K562 (cell line): ENCODE results near the gene POLE2. TPM values are rescaled to one million over a fixed set of nuclear protein-coding genes. Genes with fewer than 3 reads are reported as not detected.

Experiments used
- IFI16 ChIP-seq: fragments of 250-450 bp; sonication (Bioruptor Pico); IDR thresholded peaks from 2 replicates; pipeline ENCODE4 v2.1.2; 2022; ENCODE audit warnings: mild to moderate bottlenecking, inconsistent platforms
- KAT7 ChIP-seq: sonication (generic); formaldehyde crosslinking; IDR thresholded peaks from 2 replicates; pipeline ENCODE4 v1.8.0; 2022; ENCODE audit warnings: missing genetic modification reagents, mild to moderate bottlenecking, borderline replicate concordance
- NR3C1 ChIP-seq: sonication (generic); formaldehyde crosslinking; IDR thresholded peaks from 2 replicates; pipeline ENCODE4 v1.8.1; 2022; ENCODE audit warnings: missing genetic modification reagents
- ZBTB5 ChIP-seq: fragments of 450-650 bp; IDR thresholded peaks from 2 replicates; pipeline ENCODE4 v1.6.1; 2017; ENCODE audit warnings: antibody characterized with exemption
- ZKSCAN1 ChIP-seq: fragments of 150-350 bp; IDR thresholded peaks from 2 replicates; pipeline ENCODE4 v1.6.1; 2016; ENCODE audit warnings: low read depth, low read length
- ZNF609 ChIP-seq: sonication (generic); formaldehyde crosslinking; IDR thresholded peaks from 2 replicates; pipeline ENCODE4 v1.8.1; 2023; ENCODE audit warnings: missing genetic modification reagents, mild to moderate bottlenecking, borderline replicate concordance
- ZSCAN32 ChIP-seq: fragments of 450-650 bp; formaldehyde crosslinking; IDR thresholded peaks from 2 replicates; pipeline ENCODE4 v1.4.0; 2020; ENCODE audit warnings: mild to moderate bottlenecking, moderate library complexity
- polyA plus RNA-seq, 8 experiments: library from polyadenylated mRNA; depleted of rRNA in 4 of 8; stranded (reverse) in 5 of 8; unstranded in 3 of 8; fragments of >200 nt; fragmentation: Nextera tagmentation in 2 of 8; fragmentation: Illumina TruSeq in 1 of 8; extraction: Ambion mirVana in 2 of 8; extraction: Trizol in 1 of 8; gene quantifications; 2 replicates each; pipeline versions ENCODE4 v1.2.1 to v1.2.3, GENCODE V29; 2011 to 2014; ENCODE audit warnings: inconsistent platforms in 1 of 8, missing spikeins in 1 of 8
- total RNA-seq, 7 experiments: library from RNA; depleted of rRNA in 6 of 7; stranded (reverse); fragments of >200 nt in 6 of 7; fragmentation: Illumina TruSeq in 2 of 7; extraction: Trizol in 2 of 7; gene quantifications; 2 replicates each; pipeline versions ENCODE4 v1.2.1 to v1.2.3, GENCODE V29; 2011 to 2021; ENCODE audit warnings: low replicate concordance in 1 of 7
- TF ChIP-seq, protein P1 (sequence below): fragments of 450-650 bp; IDR thresholded peaks from 2 replicates; pipeline ENCODE4 v1.6.1; 2016; ENCODE audit warnings: low read depth

Gene POLE2
- total and polyA plus RNA-seq, 9 of the 15 experiments (the other 6 are each of a cell fraction or from before 2014, with no cell fraction given) = 30.7 to 78.4 (median 55.4) TPM

DNA sequence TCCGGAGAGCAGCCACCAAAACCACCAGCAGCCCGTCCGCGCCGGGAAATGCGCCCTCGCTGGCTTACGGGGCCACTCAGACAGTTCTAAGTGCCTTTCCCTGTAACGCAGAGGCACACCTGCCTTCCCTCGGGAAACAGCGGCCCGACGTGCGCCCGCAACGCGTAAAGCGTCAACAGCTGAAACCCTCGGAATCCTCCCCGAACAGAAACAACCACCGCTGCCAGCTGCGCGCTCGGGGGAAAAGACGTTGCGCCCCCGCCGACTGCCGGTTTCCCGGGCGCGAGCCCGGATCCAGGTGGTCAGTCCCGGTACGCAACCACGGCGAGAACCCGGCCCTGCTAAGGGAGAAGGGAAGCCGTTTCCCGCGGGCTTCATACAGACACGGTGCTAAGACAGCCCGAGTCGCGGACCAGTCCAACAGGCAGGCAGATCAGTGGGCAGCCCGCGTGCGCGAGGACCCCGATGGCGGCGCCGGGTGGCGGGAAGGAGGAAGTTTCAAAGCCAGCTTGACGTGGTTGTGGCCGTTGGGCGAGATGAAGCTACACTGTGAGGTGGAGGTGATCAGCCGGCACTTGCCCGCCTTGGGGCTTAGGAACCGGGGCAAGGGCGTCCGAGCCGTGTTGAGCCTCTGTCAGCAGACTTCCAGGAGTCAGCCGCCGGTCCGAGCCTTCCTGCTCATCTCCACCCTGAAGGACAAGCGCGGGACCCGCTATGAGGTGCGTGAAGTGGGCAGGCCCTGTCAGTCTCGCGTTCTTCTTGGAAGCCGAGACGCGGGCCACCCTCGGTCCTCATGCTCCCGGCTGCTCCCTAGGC lies 89.3 kb downstream of the POLE2 start, which contains the start of gene LRR1 (continued):
- TF ChIP-seq, protein P1, sequence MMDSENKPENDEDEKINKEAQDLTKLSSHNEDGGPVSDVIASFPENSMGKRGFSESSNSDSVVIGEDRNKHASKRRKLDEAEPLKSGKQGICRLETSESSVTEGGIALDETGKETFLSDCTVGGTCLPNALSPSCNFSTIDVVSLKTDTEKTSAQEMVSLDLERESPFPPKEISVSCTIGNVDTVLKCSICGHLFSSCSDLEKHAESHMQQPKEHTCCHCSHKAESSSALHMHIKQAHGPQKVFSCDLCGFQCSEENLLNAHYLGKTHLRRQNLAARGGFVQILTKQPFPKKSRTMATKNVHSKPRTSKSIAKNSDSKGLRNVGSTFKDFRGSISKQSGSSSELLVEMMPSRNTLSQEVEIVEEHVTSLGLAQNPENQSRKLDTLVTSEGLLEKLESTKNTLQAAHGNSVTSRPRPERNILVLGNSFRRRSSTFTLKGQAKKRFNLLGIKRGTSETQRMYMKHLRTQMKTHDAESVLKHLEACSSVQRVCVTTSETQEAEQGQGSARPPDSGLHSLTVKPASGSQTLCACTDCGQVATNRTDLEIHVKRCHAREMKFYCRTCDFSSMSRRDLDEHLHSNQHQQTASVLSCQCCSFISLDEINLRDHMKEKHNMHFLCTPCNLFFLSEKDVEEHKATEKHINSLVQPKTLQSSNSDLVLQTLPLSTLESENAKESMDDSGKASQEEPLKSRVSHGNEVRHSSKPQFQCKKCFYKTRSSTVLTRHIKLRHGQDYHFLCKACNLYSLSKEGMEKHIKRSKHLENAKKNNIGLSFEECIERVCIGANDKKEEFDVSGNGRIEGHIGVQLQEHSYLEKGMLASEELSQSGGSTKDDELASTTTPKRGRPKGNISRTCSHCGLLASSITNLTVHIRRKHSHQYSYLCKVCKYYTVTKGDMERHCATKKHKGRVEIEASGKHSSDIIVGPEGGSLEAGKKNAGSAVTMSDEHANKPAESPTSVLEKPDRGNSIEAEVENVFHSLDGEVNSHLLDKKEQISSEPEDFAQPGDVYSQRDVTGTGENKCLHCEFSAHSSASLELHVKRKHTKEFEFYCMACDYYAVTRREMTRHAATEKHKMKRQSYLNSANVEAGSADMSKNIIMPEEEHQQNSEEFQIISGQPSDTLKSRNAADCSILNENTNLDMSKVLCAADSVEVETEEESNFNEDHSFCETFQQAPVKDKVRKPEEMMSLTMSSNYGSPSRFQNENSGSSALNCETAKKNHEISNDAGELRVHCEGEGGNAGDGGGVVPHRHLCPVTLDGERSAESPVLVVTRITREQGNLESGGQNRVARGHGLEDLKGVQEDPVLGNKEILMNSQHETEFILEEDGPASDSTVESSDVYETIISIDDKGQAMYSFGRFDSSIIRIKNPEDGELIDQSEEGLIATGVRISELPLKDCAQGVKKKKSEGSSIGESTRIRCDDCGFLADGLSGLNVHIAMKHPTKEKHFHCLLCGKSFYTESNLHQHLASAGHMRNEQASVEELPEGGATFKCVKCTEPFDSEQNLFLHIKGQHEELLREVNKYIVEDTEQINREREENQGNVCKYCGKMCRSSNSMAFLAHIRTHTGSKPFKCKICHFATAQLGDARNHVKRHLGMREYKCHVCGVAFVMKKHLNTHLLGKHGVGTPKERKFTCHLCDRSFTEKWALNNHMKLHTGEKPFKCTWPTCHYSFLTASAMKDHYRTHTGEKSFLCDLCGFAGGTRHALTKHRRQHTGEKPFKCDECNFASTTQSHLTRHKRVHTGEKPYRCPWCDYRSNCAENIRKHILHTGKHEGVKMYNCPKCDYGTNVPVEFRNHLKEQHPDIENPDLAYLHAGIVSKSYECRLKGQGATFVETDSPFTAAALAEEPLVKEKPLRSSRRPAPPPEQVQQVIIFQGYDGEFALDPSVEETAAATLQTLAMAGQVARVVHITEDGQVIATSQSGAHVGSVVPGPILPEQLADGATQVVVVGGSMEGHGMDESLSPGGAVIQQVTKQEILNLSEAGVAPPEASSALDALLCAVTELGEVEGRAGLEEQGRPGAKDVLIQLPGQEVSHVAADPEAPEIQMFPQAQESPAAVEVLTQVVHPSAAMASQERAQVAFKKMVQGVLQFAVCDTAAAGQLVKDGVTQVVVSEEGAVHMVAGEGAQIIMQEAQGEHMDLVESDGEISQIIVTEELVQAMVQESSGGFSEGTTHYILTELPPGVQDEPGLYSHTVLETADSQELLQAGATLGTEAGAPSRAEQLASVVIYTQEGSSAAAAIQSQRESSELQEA = no peak
- TF ChIP-seq IFI16 (CRISPR knock-in tag) = no peak
- no peak for TF ChIP-seq ZSCAN32 (CRISPR knock-in tag)
- TF ChIP-seq KAT7 (CRISPR knock-in tag) = no peak
- no peak for TF ChIP-seq ZKSCAN1
- TF ChIP-seq ZBTB5 = no peak
- TF ChIP-seq ZNF609 (CRISPR knock-in tag) = no peak
- TF ChIP-seq NR3C1 (CRISPR knock-in tag) = no peak
